Endothelial cell (in vitro differentiated cells): ENCODE results near the gene ZNF143. TPM values are rescaled to one million over a fixed set of nuclear protein-coding genes. Genes with fewer than 3 reads are reported as not detected.

ENCODE experiments used
- DNase-seq: peaks from one replicate; pipeline ENCODE4 v3.0.0; 2021; ENCODE audit warnings: low spot score
- H3K27ac Mint-ChIP-seq: one replicate; pipeline ENCODE4 v1.8.0; 2021; ENCODE audit warnings: mixed read lengths, inconsistent platforms; ENCODE audit not compliant: unreplicated experiment
- H3K27me3 Mint-ChIP-seq: one replicate; pipeline ENCODE4 v1.8.0; 2021; ENCODE audit warnings: mild to moderate bottlenecking, moderate library complexity, mixed read lengths, inconsistent platforms; ENCODE audit not compliant: unreplicated experiment
- H3K36me3 Mint-ChIP-seq: one replicate; pipeline ENCODE4 v1.8.0; 2021; ENCODE audit warnings: mild to moderate bottlenecking, low read depth, mixed read lengths, inconsistent platforms; ENCODE audit not compliant: unreplicated experiment
- H3K4me1 Mint-ChIP-seq: one replicate; pipeline ENCODE4 v1.8.0; 2021; ENCODE audit warnings: mild to moderate bottlenecking, mixed read lengths, inconsistent platforms; ENCODE audit not compliant: unreplicated experiment
- H3K4me3 Mint-ChIP-seq: one replicate; pipeline ENCODE4 v1.8.0; 2021; ENCODE audit warnings: mild to moderate bottlenecking, mixed read lengths, inconsistent platforms; ENCODE audit not compliant: unreplicated experiment
- H3K9me3 Mint-ChIP-seq: one replicate; pipeline ENCODE4 v1.8.0; 2021; ENCODE audit warnings: mixed read lengths, inconsistent platforms; ENCODE audit not compliant: unreplicated experiment
- CTCF ChIP-seq: fragments of 200-600 bp; sonication (generic); IDR thresholded peaks from one replicate; pipeline ENCODE4 v1.5.0; 2021; ENCODE audit warnings: antibody characterized with exemption; ENCODE audit not compliant: unreplicated experiment
- total RNA-seq: library from RNA; stranded (reverse); fragmentation: NEBNext Ultra II Directional; extraction: Animal tissue kit (Norgen Biotek cat#: 25700); gene quantifications from one replicate; pipeline ENCODE4 v1.2.1, GENCODE V29; 2021; ENCODE audit not compliant: unreplicated experiment

Gene ZNF143
- total RNA-seq, 1 donor from 2014 or later = 27.2 TPM

- Mint-ChIP-seq H3K4me1 (peaks cover 21% of the 10 kb centered on the region), H3K27me3 (peaks cover 9% of the 10 kb centered on the region), H3K36me3 (peaks cover under 1% of the 10 kb centered on the region), H3K9me3 (no peaks in the 10 kb centered on the region), H3K4me3 (no peak overlapping the region), H3K27ac (peak overlapping the region; percentile 97)
- no peak for TF ChIP-seq CTCF
- no peak for DNase-seq
Measured at GRCh38 chr11:9569588-9570164, 108.9 kb downstream of the ZNF143 start.

- no peak for TF ChIP-seq CTCF
- Mint-ChIP-seq H3K4me3 (no peak overlapping the region), H3K4me1 (peaks cover 28% of the 10 kb centered on the region), H3K9me3 (no peaks in the 10 kb centered on the region), H3K27ac (no peak overlapping the region), H3K27me3 (peaks cover 14% of the 10 kb centered on the region), H3K36me3 (peaks cover 4% of the 10 kb centered on the region)
- no peak for DNase-seq
Measured at GRCh38 chr11:9570313-9571025, 109.7 kb downstream of the ZNF143 start.

- H3K4me3 Mint-ChIP-seq = peak overlapping the region; percentile 89
- TF ChIP-seq CTCF = no peak
- no peak for DNase-seq
- H3K27ac Mint-ChIP-seq = no peak overlapping the region
- peaks cover 30% of the 10 kb centered on the region for H3K4me1 Mint-ChIP-seq
- no peaks in the 10 kb centered on the region for H3K9me3 Mint-ChIP-seq
- H3K27me3 Mint-ChIP-seq = peaks cover 14% of the 10 kb centered on the region
- peaks cover 4% of the 10 kb centered on the region for H3K36me3 Mint-ChIP-seq
Measured at GRCh38 chr11:9571071-9571762, 110.4 kb downstream of the ZNF143 start.

GRCh38 chr11:9571763-9572115, 110.9 kb downstream of the ZNF143 start:
- Mint-ChIP-seq H3K27ac (no peak overlapping the region), H3K9me3 (no peaks in the 10 kb centered on the region), H3K36me3 (peaks cover 4% of the 10 kb centered on the region), H3K4me1 (peaks cover 33% of the 10 kb centered on the region), H3K27me3 (peaks cover 14% of the 10 kb centered on the region), H3K4me3 (peak overlapping the region; percentile 89)
- no peak for DNase-seq
- TF ChIP-seq CTCF = no peak
